NB4 (cell line): ENCODE measurements around the gene ERBB4.

Source experiments
- DNase-seq: peaks from one replicate; pipeline ENCODE4 v3.0.0; 2010; ENCODE audit warnings: low read depth
- H3K4me3 ChIP-seq: one replicate; pipeline ENCODE4 v1.5.1; 2011; ENCODE audit warnings: mild to moderate bottlenecking, low read depth, low read length, moderate library complexity
- CTCF ChIP-seq: IDR thresholded peaks from one replicate; pipeline ENCODE4 v1.5.1; 2012; ENCODE audit warnings: low read depth, low read length
- MAX ChIP-seq: IDR thresholded peaks from 2 replicates; pipeline ENCODE4 v1.6.1; 2011; ENCODE audit warnings: low read depth, low read length
- MYC ChIP-seq: IDR thresholded peaks from 2 replicates; pipeline ENCODE4 v1.6.1; 2011; ENCODE audit warnings: low read depth, low read length
- POLR2A ChIP-seq: IDR thresholded peaks from 2 replicates; pipeline ENCODE4 v1.6.1; 2011; ENCODE audit warnings: mild to moderate bottlenecking; ENCODE audit not compliant: insufficient read length; ENCODE audit errors: extremely low read depth

The ERBB4 gene

GRCh38 chr2:212523756-212524155 is 14.8 kb downstream of the ERBB4 start:
- no peak for DNase-seq
- H3K4me3 ChIP-seq: no peak overlapping the region
- no peak for TF ChIP-seq CTCF
- TF ChIP-seq POLR2A: no peak
- no peak for TF ChIP-seq MAX
- no peak for TF ChIP-seq MYC

- DNase-seq: no peak
- 0 out of 2 replicates have a peak, but pooled peaks have one; percentile 29 for TF ChIP-seq MAX
- TF ChIP-seq POLR2A: no peak
- TF ChIP-seq MYC: no peak
- TF ChIP-seq CTCF: peak; percentile 7
Observed at GRCh38 chr2:212520340-212520739, 18.3 kb downstream of the ERBB4 start.

GRCh38 chr2:212517693-212518092 is 20.9 kb downstream of the ERBB4 start:
- no peak overlapping the region for H3K4me3 ChIP-seq
- DNase-seq: no peak
- TF ChIP-seq CTCF (no peak), MAX (no peak), POLR2A (no peak), MYC (no peak)

More at GRCh38 chr2:212520340-212520739, 18.3 kb downstream of the ERBB4 start:
- no peak overlapping the region for H3K4me3 ChIP-seq

- no peak for DNase-seq
- TF ChIP-seq MYC: no peak
- H3K4me3 ChIP-seq: no peak overlapping the region
Observed at GRCh38 chr2:212505586-212505985, 33.0 kb downstream of the ERBB4 start.

- no peak overlapping the region for H3K4me3 ChIP-seq
- DNase-seq: no peak
- TF ChIP-seq MYC (no peak), POLR2A (no peak), MAX (no peak), CTCF (no peak)
Observed at GRCh38 chr2:212495046-212495445, 43.6 kb downstream of the ERBB4 start.

- H3K4me3 ChIP-seq: no peak overlapping the region
- TF ChIP-seq MAX (no peak), POLR2A (no peak), CTCF (no peak), MYC (no peak)
- DNase-seq: no peak
Observed at GRCh38 chr2:212494418-212495020, 44.1 kb downstream of the ERBB4 start.
